ENCODE data around the gene MYO5B.

- TF ChIP-seq CTCF (IDR thresholded peaks at IDR 0.05) (no peak), EZH2 (IDR thresholded peaks at IDR 0.05; ENCODE audit: borderline replicate concordance, insufficient read depth, low read depth, low read length, poor library complexity, severe bottlenecking) (no peak)
Measured at GRCh38 chr18:49994410-49994809, 200.5 kb downstream of the MYO5B start.

Measured in B cell (primary cell).